NCI-H1930 (cell line): ENCODE results near the gene ERRFI1.

ENCODE experiments used
- DNase-seq, 2 experiments: peaks; one replicate each; lab custom pipeline; 2025; lab: John Stamatoyannopoulos, UW

ERRFI1 gene

GRCh38 chr1:8003438-8004112 lies 22.5 kb downstream of the ERRFI1 start:
- DNase-seq = no peak

- DNase-seq = no peak
Observed at GRCh38 chr1:8002921-8003320, 23.2 kb downstream of the ERRFI1 start.

GRCh38 chr1:8002329-8002910 lies 23.7 kb downstream of the ERRFI1 start:
- DNase-seq = no peak

- DNase-seq = no peak
Observed at GRCh38 chr1:7995437-7995836, 30.7 kb downstream of the ERRFI1 start.

GRCh38 chr1:7994827-7995226 lies 31.3 kb downstream of the ERRFI1 start:
- no peak for DNase-seq

- no peak for DNase-seq
Observed at GRCh38 chr1:7993593-7994479, 32.3 kb downstream of the ERRFI1 start.

GRCh38 chr1:7992885-7993284 lies 33.2 kb downstream of the ERRFI1 start:
- no peak for DNase-seq

GRCh38 chr1:7991504-7992440 lies 34.3 kb downstream of the ERRFI1 start:
- DNase-seq = no peak

GRCh38 chr1:7989762-7990428 lies 36.2 kb downstream of the ERRFI1 start:
- DNase-seq = no peak

- no peak for DNase-seq
Observed at GRCh38 chr1:7988576-7988975, 37.5 kb downstream of the ERRFI1 start.

GRCh38 chr1:7987528-7987927 lies 38.6 kb downstream of the ERRFI1 start:
- DNase-seq = no peak

GRCh38 chr1:7985851-7986612 lies 40.1 kb downstream of the ERRFI1 start:
- DNase-seq = no peak

GRCh38 chr1:7984811-7985210 lies 41.3 kb downstream of the ERRFI1 start:
- no peak for DNase-seq

GRCh38 chr1:7983086-7983778 lies 42.9 kb downstream of the ERRFI1 start:
- no peak for DNase-seq

- DNase-seq = no peak
Observed at GRCh38 chr1:7980984-7981383, 45.1 kb downstream of the ERRFI1 start.

- peak; percentile 45 to 58 for DNase-seq
Observed at GRCh38 chr1:7975212-7975865, 50.8 kb downstream of the ERRFI1 start.

- DNase-seq = no peak
Observed at GRCh38 chr1:7973086-7973485, 53.0 kb downstream of the ERRFI1 start.

- DNase-seq = no peak
Observed at GRCh38 chr1:7972285-7972684, 53.8 kb downstream of the ERRFI1 start.

GRCh38 chr1:7971024-7971423 lies 55.1 kb downstream of the ERRFI1 start:
- DNase-seq = no peak
